HG03135 (cell line): ENCODE measurements around the gene ALMS1.
"Not testable (repeated sequence)": the region's sequence is repeated elsewhere in the genome, so short reads cannot be mapped to it uniquely, and the experiment has no call there.

Experiments used
- ATAC-seq: cut with Tn5 transposase; IDR thresholded peaks from one replicate; pipeline ENCODE4 v1.9.1; 2021; ENCODE audit warnings: mild to moderate bottlenecking, moderate library complexity; ENCODE audit not compliant: unreplicated experiment

ALMS1 gene

GRCh38 chr2:73614997-73615396 is 229.4 kb downstream of the ALMS1 start:
- ATAC-seq, result no peak

- ATAC-seq, result not testable (repeated sequence)
Observed at GRCh38 chr2:73619925-73620324, 234.3 kb downstream of the ALMS1 start.

- ATAC-seq, result not testable (repeated sequence)
Observed at GRCh38 chr2:73624036-73624435, 238.4 kb downstream of the ALMS1 start.

- ATAC-seq, result not testable (repeated sequence)
Observed at GRCh38 chr2:73624625-73625024, 239.0 kb downstream of the ALMS1 start.

GRCh38 chr2:73626237-73626636 is 240.6 kb downstream of the ALMS1 start:
- not testable (repeated sequence) for ATAC-seq

- peak; percentile 67 for ATAC-seq
Observed at GRCh38 chr2:73628493-73628892, 242.9 kb downstream of the ALMS1 start.

GRCh38 chr2:73630662-73631266 is 245.1 kb downstream of the ALMS1 start:
- ATAC-seq, result not testable (repeated sequence)

GRCh38 chr2:73636977-73637376 is 251.3 kb downstream of the ALMS1 start:
- ATAC-seq, result not testable (repeated sequence)

GRCh38 chr2:73638429-73638828 is 252.8 kb downstream of the ALMS1 start:
- ATAC-seq, result no peak

- no peak for ATAC-seq
Observed at GRCh38 chr2:73640511-73640911, 254.9 kb downstream of the ALMS1 start.

GRCh38 chr2:73640946-73641766 is 255.5 kb downstream of the ALMS1 start:
- ATAC-seq, result no peak

- no peak for ATAC-seq
Observed at GRCh38 chr2:73641767-73642062, 256.1 kb downstream of the ALMS1 start.

GRCh38 chr2:73642338-73643018 is 256.8 kb downstream of the ALMS1 start, which contains the start of gene NAT8:
Gene NAT8 (minus strand): TSS chr2:73642422. CDS start chr2:73641628, 794 bp downstream.
- ATAC-seq, result no peak

- not testable (repeated sequence) for ATAC-seq
Observed at GRCh38 chr2:73647690-73648089, 262.1 kb downstream of the ALMS1 start.

- ATAC-seq, result no peak
Observed at GRCh38 chr2:73651591-73652230, 266.1 kb downstream of the ALMS1 start.

GRCh38 chr2:73652348-73652747 is 266.7 kb downstream of the ALMS1 start:
- ATAC-seq, result no peak

- ATAC-seq, result no peak
Observed at GRCh38 chr2:73654175-73654574, 268.5 kb downstream of the ALMS1 start.
